Trophoblast cell (in vitro differentiated cells and primary cell): ENCODE measurements around the gene FSTL5.

Experiments used
- DNase-seq, 2 donors: peaks; one replicate each; pipeline ENCODE4 v3.0.0-alpha.2; 2016
- H2AFZ ChIP-seq: 2 replicates; pipeline ENCODE4 v1.6.1; 2013; ENCODE audit warnings: low read length, moderate library complexity, mild to moderate bottlenecking; ENCODE audit not compliant: insufficient read depth, poor library complexity
- H2AK5ac ChIP-seq: 2 replicates; pipeline ENCODE4 v1.6.1; 2013; ENCODE audit warnings: mild to moderate bottlenecking, low read length
- H2BK120ac ChIP-seq: 2 replicates; pipeline ENCODE4 v1.6.1; 2013; ENCODE audit warnings: low read length, mild to moderate bottlenecking, moderate library complexity; ENCODE audit not compliant: insufficient read depth, poor library complexity
- H2BK12ac ChIP-seq: 2 replicates; pipeline ENCODE4 v1.6.1; 2013; ENCODE audit warnings: mild to moderate bottlenecking, low read length, moderate library complexity
- H2BK5ac ChIP-seq: 2 replicates; pipeline ENCODE4 v1.6.1; 2013; ENCODE audit warnings: low read length, low read depth, moderate library complexity, mild to moderate bottlenecking; ENCODE audit not compliant: poor library complexity
- H3K14ac ChIP-seq: 2 replicates; pipeline ENCODE4 v1.6.1; 2013; ENCODE audit warnings: mild to moderate bottlenecking, low read length
- H3K18ac ChIP-seq: 2 replicates; pipeline ENCODE4 v1.6.1; 2013; ENCODE audit warnings: mild to moderate bottlenecking, low read length
- H3K23ac ChIP-seq: 2 replicates; pipeline ENCODE4 v1.6.1; 2013; ENCODE audit warnings: low read length
- H3K27ac ChIP-seq: 2 replicates; pipeline ENCODE4 v1.5.1; 2013; ENCODE audit warnings: low read depth, mild to moderate bottlenecking, inconsistent platforms, low read length, moderate library complexity
- H3K27me3 ChIP-seq: 2 replicates; pipeline ENCODE4 v1.6.1; 2013; ENCODE audit warnings: inconsistent platforms, mild to moderate bottlenecking, low read length, moderate library complexity; ENCODE audit not compliant: insufficient read depth
- H3K36me3 ChIP-seq, 2 experiments: 1 replicate in 1 of 2; 2 replicates in 1 of 2; pipeline ENCODE4 v1.6.1; 2013; ENCODE audit warnings: low read length in 2 of 2, mild to moderate bottlenecking in 2 of 2, moderate library complexity in 1 of 2; ENCODE audit not compliant: insufficient read depth in 2 of 2, control insufficient read depth in 1 of 2
- H3K4ac ChIP-seq: 2 replicates; pipeline ENCODE4 v1.6.1; 2013; ENCODE audit warnings: low read depth, mild to moderate bottlenecking, low read length, moderate library complexity
- H3K4me1 ChIP-seq, 2 experiments: 1 replicate in 1 of 2; 2 replicates in 1 of 2; pipeline ENCODE4 v1.6.1; 2013; ENCODE audit warnings: low read length in 2 of 2, mild to moderate bottlenecking in 2 of 2, moderate library complexity in 1 of 2; ENCODE audit not compliant: insufficient read depth in 2 of 2, control insufficient read depth in 1 of 2
- H3K4me2 ChIP-seq: 2 replicates; pipeline ENCODE4 v1.6.1; 2013; ENCODE audit warnings: inconsistent platforms, mild to moderate bottlenecking, low read length, moderate library complexity
- H3K4me3 ChIP-seq: 2 replicates; pipeline ENCODE4 v1.5.1; 2013; ENCODE audit warnings: mild to moderate bottlenecking, low read depth, low read length, inconsistent platforms
- H3K79me1 ChIP-seq: one replicate; pipeline ENCODE4 v1.6.1; 2013; ENCODE audit warnings: low read length
- H3K79me2 ChIP-seq: 2 replicates; pipeline ENCODE4 v1.6.1; 2013; ENCODE audit warnings: low read length, mild to moderate bottlenecking; ENCODE audit not compliant: control insufficient read depth, insufficient read depth, poor library complexity
- H3K9ac ChIP-seq: 2 replicates; pipeline ENCODE4 v1.6.1; 2013; ENCODE audit warnings: mild to moderate bottlenecking, low read length
- H3K9me3 ChIP-seq: 2 replicates; pipeline ENCODE4 v1.6.1; 2013; ENCODE audit warnings: low read depth, mild to moderate bottlenecking, control low read depth, inconsistent platforms, low read length; ENCODE audit not compliant: insufficient read depth
- H4K12ac ChIP-seq: 2 replicates; pipeline ENCODE4 v1.6.1; 2013; ENCODE audit warnings: low read depth, mild to moderate bottlenecking, low read length, moderate library complexity
- H4K8ac ChIP-seq: 2 replicates; pipeline ENCODE4 v1.6.1; 2013; ENCODE audit warnings: low read depth, mild to moderate bottlenecking, low read length, moderate library complexity
- H4K91ac ChIP-seq: one replicate; pipeline ENCODE4 v1.6.1; 2013; ENCODE audit warnings: low read depth, mild to moderate bottlenecking, low read length, moderate library complexity
- WGBS: extraction: QIAGEN DNeasy Blood & Tissue Kit; methylation state at CpG from one replicate; pipeline ENCODE4 v1.1.7; 2013; ENCODE audit warnings: missing lambda C conversion rate; ENCODE audit not compliant: insufficient read length, insufficient coverage; ENCODE audit errors: extremely low coverage; 5-methylcytosine and 5-hydroxymethylcytosine counted together

The FSTL5 gene

DNA sequence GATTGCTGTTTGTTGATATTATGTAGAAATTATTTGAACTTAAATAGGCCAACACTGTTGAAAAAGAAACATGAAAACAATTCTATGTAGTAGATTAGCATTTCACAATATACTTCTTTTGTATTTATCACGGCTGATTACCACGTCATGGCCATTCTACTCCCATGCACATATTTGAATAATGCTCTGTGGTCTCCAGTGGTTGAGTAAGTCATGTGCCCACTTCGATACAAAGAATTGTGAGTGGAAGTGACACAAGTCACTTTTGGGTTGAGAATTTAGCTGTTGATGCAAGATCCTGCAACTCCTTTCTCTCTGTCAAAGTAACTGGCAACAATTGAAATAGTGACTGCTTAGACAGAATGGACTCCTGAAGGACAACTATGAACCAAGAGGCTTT is 6.7 kb upstream of the FSTL5 start:
- H3K79me1 ChIP-seq: no peaks in the 10 kb centered on the region
- no peak overlapping the region for H3K4me3 ChIP-seq
- H3K36me3 ChIP-seq: no peaks in the 10 kb centered on the region
- H3K27ac ChIP-seq: no peak overlapping the region
- no peak overlapping the region for H4K12ac ChIP-seq
- DNase-seq: no peak
- no peak overlapping the region for H2AFZ ChIP-seq
- no peak overlapping the region for H3K23ac ChIP-seq
- H3K27me3 ChIP-seq: no peaks in the 10 kb centered on the region
- no peak overlapping the region for H3K4ac ChIP-seq
- H3K4me2 ChIP-seq: no peak overlapping the region
- H4K91ac ChIP-seq: no peak overlapping the region
- no peak overlapping the region for H3K9ac ChIP-seq
- no peak overlapping the region for H4K8ac ChIP-seq
- no peak overlapping the region for H2BK120ac ChIP-seq
- H3K79me2 ChIP-seq: no peaks in the 10 kb centered on the region
- no peaks in the 10 kb centered on the region for H3K4me1 ChIP-seq
- H3K9me3 ChIP-seq: no peaks in the 10 kb centered on the region
- H2BK5ac ChIP-seq: no peak overlapping the region
- H3K18ac ChIP-seq: no peak overlapping the region
- no peak overlapping the region for H3K14ac ChIP-seq
- no peak overlapping the region for H2AK5ac ChIP-seq
- H2BK12ac ChIP-seq: no peak overlapping the region
- no CpG with 5 or more reads among the region's 3 CpGs for WGBS

DNA sequence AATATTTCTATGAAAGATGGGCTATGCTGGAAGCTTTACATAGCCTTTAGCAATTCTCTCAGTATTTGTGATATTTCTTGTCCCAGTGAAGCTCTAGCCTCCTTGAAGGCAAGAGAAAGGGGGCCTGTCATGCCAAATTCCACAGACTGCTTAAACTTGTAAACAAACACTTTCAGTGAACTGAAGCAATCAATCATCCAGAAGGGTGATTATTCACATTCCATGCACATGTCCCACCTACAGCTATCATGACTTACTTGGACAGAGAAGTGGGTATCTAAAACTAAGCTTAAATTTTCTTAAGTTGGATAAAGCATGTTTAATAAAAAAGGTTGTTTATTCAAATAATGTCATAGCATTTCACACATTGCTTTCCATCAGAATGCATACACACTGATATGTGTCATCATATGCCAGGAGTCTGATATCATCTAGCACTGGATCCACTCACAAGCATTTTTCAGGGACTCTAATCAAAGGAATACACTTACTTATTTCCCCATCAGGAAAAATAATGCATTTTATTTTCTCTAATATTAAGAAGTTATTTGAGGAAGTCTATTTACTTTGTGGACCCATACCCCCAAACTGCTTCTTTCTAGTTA is 1.2 kb upstream of the FSTL5 start:
- no peaks in the 10 kb centered on the region for H3K36me3 ChIP-seq
- no peak overlapping the region for H2BK12ac ChIP-seq
- no peaks in the 10 kb centered on the region for H3K9me3 ChIP-seq
- no peak overlapping the region for H4K8ac ChIP-seq
- no peaks in the 10 kb centered on the region for H3K27me3 ChIP-seq
- no peak overlapping the region for H3K27ac ChIP-seq
- DNase-seq: peak in 1 of 2 donors; percentile 18
- no peak overlapping the region for H2BK120ac ChIP-seq
- no peak overlapping the region for H3K4ac ChIP-seq
- H4K91ac ChIP-seq: no peak overlapping the region
- H3K79me1 ChIP-seq: peaks cover 2% of the 10 kb centered on the region
- no peak overlapping the region for H3K4me2 ChIP-seq
- H2BK5ac ChIP-seq: no peak overlapping the region
- no peak overlapping the region for H3K23ac ChIP-seq
- H4K12ac ChIP-seq: no peak overlapping the region
- H3K9ac ChIP-seq: no peak overlapping the region
- no peak overlapping the region for H2AFZ ChIP-seq
- no peak overlapping the region for H3K18ac ChIP-seq
- peaks cover 2% of the 10 kb centered on the region in 2 experiments for H3K4me1 ChIP-seq
- no peak overlapping the region for H2AK5ac ChIP-seq
- no peak overlapping the region for H3K4me3 ChIP-seq
- peaks cover 2% of the 10 kb centered on the region for H3K79me2 ChIP-seq
- no peak overlapping the region for H3K14ac ChIP-seq

DNA sequence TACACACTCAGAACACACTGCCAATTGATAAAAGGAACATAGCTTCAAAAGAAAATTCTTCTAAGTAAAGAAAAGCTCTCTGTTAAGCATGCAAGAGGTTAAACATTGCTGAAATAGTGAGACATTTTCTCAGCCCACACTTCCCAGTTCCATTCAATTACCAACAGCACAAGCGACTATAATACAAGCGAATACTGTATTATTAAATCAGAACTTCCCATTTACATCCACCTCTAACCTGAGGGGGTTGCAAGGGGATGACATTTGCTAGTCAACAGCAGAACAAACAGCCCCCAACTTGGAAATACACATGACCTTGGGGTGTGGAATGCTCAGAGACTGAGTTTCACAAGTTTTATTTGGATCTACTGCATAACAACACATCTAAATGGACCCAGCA is 1.1 kb downstream of the FSTL5 start:
- no peak overlapping the region for H3K4ac ChIP-seq
- H3K4me3 ChIP-seq: no peak overlapping the region
- no peak overlapping the region for H3K9ac ChIP-seq
- WGBS: no CpG with 5 or more reads among the region's 2 CpGs
- H2BK120ac ChIP-seq: no peak overlapping the region
- H2BK12ac ChIP-seq: no peak overlapping the region
- H3K4me1 ChIP-seq: peaks cover 2% of the 10 kb centered on the region in 2 experiments
- no peaks in the 10 kb centered on the region for H3K9me3 ChIP-seq
- H3K36me3 ChIP-seq: no peaks in the 10 kb centered on the region
- H3K4me2 ChIP-seq: no peak overlapping the region
- no peak overlapping the region for H4K12ac ChIP-seq
- H3K14ac ChIP-seq: no peak overlapping the region
- no peak for DNase-seq
- H3K27ac ChIP-seq: no peak overlapping the region
- H3K18ac ChIP-seq: no peak overlapping the region
- H3K27me3 ChIP-seq: no peaks in the 10 kb centered on the region
- H3K79me2 ChIP-seq: peaks cover 2% of the 10 kb centered on the region
- H2BK5ac ChIP-seq: no peak overlapping the region
- H4K8ac ChIP-seq: no peak overlapping the region
- H3K79me1 ChIP-seq: peaks cover 2% of the 10 kb centered on the region
- no peak overlapping the region for H3K23ac ChIP-seq
- no peak overlapping the region for H2AFZ ChIP-seq
- H2AK5ac ChIP-seq: no peak overlapping the region
- H4K91ac ChIP-seq: no peak overlapping the region

DNA sequence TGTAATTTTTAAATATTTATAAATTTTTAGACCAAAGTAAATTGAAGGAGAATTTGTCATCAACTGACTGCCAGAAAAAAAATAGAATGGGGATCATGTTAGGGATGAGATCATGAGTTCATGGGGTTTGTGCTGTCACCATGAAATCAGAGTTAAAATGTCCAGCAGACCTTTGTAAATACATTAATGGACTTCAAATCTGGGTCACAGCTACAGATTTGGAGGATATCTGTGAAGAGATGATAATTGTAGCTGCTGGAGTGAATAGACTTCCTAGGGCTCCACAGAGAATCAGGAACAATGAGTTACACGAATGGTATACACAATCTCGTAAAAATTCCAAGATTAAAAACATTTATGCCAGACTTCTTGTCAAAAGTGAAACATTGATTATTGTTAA is 6.6 kb downstream of the FSTL5 start:
- no peak overlapping the region for H2BK12ac ChIP-seq
- H3K9ac ChIP-seq: no peak overlapping the region
- no peak overlapping the region for H2BK5ac ChIP-seq
- no peak overlapping the region for H4K91ac ChIP-seq
- no CpG with 5 or more reads among the region's 2 CpGs for WGBS
- H3K27ac ChIP-seq: no peak overlapping the region
- H3K23ac ChIP-seq: no peak overlapping the region
- H3K4me1 ChIP-seq: no peaks in the 10 kb centered on the region
- no peak overlapping the region for H3K4ac ChIP-seq
- no peaks in the 10 kb centered on the region for H3K27me3 ChIP-seq
- H3K4me2 ChIP-seq: no peak overlapping the region
- H3K4me3 ChIP-seq: no peak overlapping the region
- no peaks in the 10 kb centered on the region for H3K79me2 ChIP-seq
- no peaks in the 10 kb centered on the region for H3K36me3 ChIP-seq
- no peak overlapping the region for H3K18ac ChIP-seq
- no peak overlapping the region for H2AK5ac ChIP-seq
- H2BK120ac ChIP-seq: no peak overlapping the region
- H4K8ac ChIP-seq: no peak overlapping the region
- no peak overlapping the region for H4K12ac ChIP-seq
- H3K79me1 ChIP-seq: no peaks in the 10 kb centered on the region
- DNase-seq: no peak
- no peak overlapping the region for H2AFZ ChIP-seq
- H3K9me3 ChIP-seq: no peaks in the 10 kb centered on the region
- no peak overlapping the region for H3K14ac ChIP-seq
